Cardiac muscle cell (in vitro differentiated cells and primary cell): Measurements from ENCODE around the gene TUT7. TPM values are rescaled to one million over a fixed set of nuclear protein-coding genes. Genes with fewer than 3 reads are reported as not detected.

Experiments used
- DNase-seq, 2 donors: peaks; one replicate each; pipeline versions ENCODE4 v3.0.0 to v3.0.0-alpha.2; 2010 to 2017; ENCODE audit warnings: low read depth in 1 of 2, low spot score in 1 of 2
- H3K27ac ChIP-seq: fragments of 200-600 bp; sonication (generic); 2 replicates; pipeline ENCODE4 v1.5.1; 2016
- H3K27me3 ChIP-seq: fragments of 200-600 bp; sonication (generic); 2 replicates; pipeline ENCODE4 v1.6.0; 2016; ENCODE audit warnings: control low read depth
- H3K36me3 ChIP-seq: fragments of 200-600 bp; sonication (generic); 2 replicates; pipeline ENCODE4 v1.5.1; 2016; ENCODE audit warnings: control low read depth
- H3K4me1 ChIP-seq: fragments of 200-600 bp; sonication (generic); 2 replicates; pipeline ENCODE4 v1.8.1; 2017; ENCODE audit warnings: low read depth, mild to moderate bottlenecking, mixed run types
- H3K4me3 ChIP-seq: fragments of 200-600 bp; sonication (generic); 2 replicates; pipeline ENCODE4 v1.5.1; 2016; ENCODE audit warnings: mild to moderate bottlenecking
- H3K9me3 ChIP-seq: fragments of 200-600 bp; sonication (generic); 2 replicates; pipeline ENCODE4 v1.5.1; 2017; ENCODE audit warnings: low read depth, mild to moderate bottlenecking, control low read depth
- CTCF ChIP-seq: IDR thresholded peaks from 2 replicates; pipeline ENCODE4 v1.5.1; 2012; ENCODE audit warnings: low read depth, mild to moderate bottlenecking, low read length
- polyA plus RNA-seq: library from polyadenylated mRNA; unstranded; fragments of >200 nt; fragmentation: Nextera tagmentation; extraction: Ambion mirVana; gene quantifications from 2 replicates; pipeline ENCODE4 v1.2.1, GENCODE V29; 2016
- total RNA-seq: library from RNA; depleted of rRNA; stranded (reverse); fragments of >200 nt; gene quantifications from 2 replicates; pipeline ENCODE4 v1.2.3, GENCODE V29; 2016

TUT7 gene
- total and polyA plus RNA-seq, 2 experiments from 2014 or later = 10.3 to 16.4 TPM

- TF ChIP-seq CTCF = no peak
- Histone ChIP-seq H3K27ac (no peak overlapping the region), H3K4me3 (no peak overlapping the region), H3K36me3 (no peaks in the 10 kb centered on the region), H3K27me3 (no peaks in the 10 kb centered on the region), H3K9me3 (no peaks in the 10 kb centered on the region), H3K4me1 (no peaks in the 10 kb centered on the region)
- DNase-seq = no peak
Measured at GRCh38 chr9:86376016-86376415, 21.8 kb upstream of the TUT7 start.

- Histone ChIP-seq H3K4me1 (no peaks in the 10 kb centered on the region), H3K27ac (no peak overlapping the region), H3K4me3 (no peak overlapping the region), H3K27me3 (no peaks in the 10 kb centered on the region), H3K9me3 (peaks cover 3% of the 10 kb centered on the region), H3K36me3 (no peaks in the 10 kb centered on the region)
- DNase-seq = peak in 1 of 2 donors; percentile 38
- no peak for TF ChIP-seq CTCF
Measured at GRCh38 chr9:86369810-86370209, 15.6 kb upstream of the TUT7 start.

GRCh38 chr9:86368871-86369521, 14.8 kb upstream of the TUT7 start:
- TF ChIP-seq CTCF = no peak
- Histone ChIP-seq H3K4me3 (no peak overlapping the region), H3K27ac (no peak overlapping the region), H3K27me3 (no peaks in the 10 kb centered on the region), H3K36me3 (no peaks in the 10 kb centered on the region), H3K9me3 (peaks cover 3% of the 10 kb centered on the region), H3K4me1 (no peaks in the 10 kb centered on the region)
- DNase-seq = peak in 1 of 2 donors; percentile 95

GRCh38 chr9:86361176-86361575, 7.0 kb upstream of the TUT7 start:
- no peak overlapping the region for H3K4me3 ChIP-seq
- H3K27ac ChIP-seq = no peak overlapping the region
- H3K4me1 ChIP-seq = no peaks in the 10 kb centered on the region
- TF ChIP-seq CTCF = no peak
- no peak for DNase-seq
- H3K27me3 ChIP-seq = no peaks in the 10 kb centered on the region
- no peaks in the 10 kb centered on the region for H3K9me3 ChIP-seq
- no peaks in the 10 kb centered on the region for H3K36me3 ChIP-seq

- TF ChIP-seq CTCF = no peak
- H3K36me3 ChIP-seq = no peaks in the 10 kb centered on the region
- H3K4me1 ChIP-seq = no peaks in the 10 kb centered on the region
- no peak for DNase-seq
- no peaks in the 10 kb centered on the region for H3K9me3 ChIP-seq
- H3K27me3 ChIP-seq = no peaks in the 10 kb centered on the region
- H3K4me3 ChIP-seq = no peak overlapping the region
- no peak overlapping the region for H3K27ac ChIP-seq
Measured at GRCh38 chr9:86359151-86359879, 5.1 kb upstream of the TUT7 start.
